ENCODE results near the gene SH3RF3.
"Not testable (repeated sequence)": the region's sequence is repeated elsewhere in the genome, so short reads cannot be mapped to it uniquely, and the experiment has no call there.

The SH3RF3 gene

GRCh38 chr2:109159096-109159495 is 30.1 kb downstream of the SH3RF3 start:
- no peak overlapping the region for H2AFZ ChIP-seq (ENCODE audit: low read depth)
- H3K27ac ChIP-seq, result no peak overlapping the region
- no peaks in the 10 kb centered on the region for H4K20me1 ChIP-seq (ENCODE audit: insufficient read depth)
- peaks cover 4% of the 10 kb centered on the region for H3K4me1 ChIP-seq (ENCODE audit: low read depth, poor library complexity, severe bottlenecking)
- H3K27me3 ChIP-seq (ENCODE audit: insufficient read depth, low read depth), result no peaks in the 10 kb centered on the region
- H3K4me3 ChIP-seq (IDR thresholded peaks at IDR 0.05; ENCODE audit: insufficient read depth, low read depth, low read length), result no peak overlapping the region
- no peaks in the 10 kb centered on the region for H3K79me2 ChIP-seq (ENCODE audit: insufficient read depth, low read depth)
- H3K9ac ChIP-seq, result no peak overlapping the region
- H3K4me2 ChIP-seq, result no peak overlapping the region
- TF ChIP-seq CTCF (conservative IDR thresholded peaks at IDR 0.05; ENCODE audit: low read depth, low read length), result no peak
- H3K36me3 ChIP-seq (ENCODE audit: insufficient read depth), result no peaks in the 10 kb centered on the region

DNA sequence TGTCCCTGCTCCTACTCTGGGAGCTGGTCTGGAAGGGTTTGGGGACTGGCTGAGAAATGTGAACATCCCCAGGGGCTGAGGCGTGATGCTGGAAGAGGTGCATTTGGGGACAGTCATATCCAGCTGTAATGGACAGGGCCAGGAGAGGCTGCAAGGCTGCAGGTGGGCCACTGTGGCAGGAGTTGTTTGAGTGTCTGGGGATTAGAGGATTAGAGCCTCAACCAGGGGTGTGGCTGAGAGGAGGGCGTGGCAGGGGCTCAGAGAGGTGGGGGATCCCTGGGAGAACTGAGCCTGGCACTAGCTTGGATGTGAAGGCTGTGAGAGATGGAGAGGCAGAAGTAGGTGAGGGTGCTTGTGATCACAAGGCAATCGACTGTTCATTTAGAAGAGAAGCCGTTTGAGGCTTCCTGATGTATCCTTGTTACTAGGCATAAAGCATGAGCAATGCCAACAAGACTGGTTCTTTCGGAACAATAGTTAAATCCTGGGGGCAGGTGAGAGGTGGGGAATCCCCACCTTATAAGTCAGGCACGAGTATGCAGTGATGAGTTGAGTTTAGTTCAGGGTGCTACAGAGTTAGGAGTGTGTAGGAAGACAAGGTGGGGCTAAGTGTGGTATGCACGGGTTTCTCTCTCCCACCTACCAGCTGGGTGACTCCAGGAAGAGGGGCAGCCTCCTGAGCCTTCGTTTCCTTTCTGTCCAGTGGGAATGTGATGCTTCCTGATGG is 31.9 kb downstream of the SH3RF3 start:
- Histone ChIP-seq H3K36me3 (ENCODE audit: insufficient read depth) (no peaks in the 10 kb centered on the region), H3K9ac (no peak overlapping the region), H3K79me2 (ENCODE audit: insufficient read depth, low read depth) (no peaks in the 10 kb centered on the region), H3K27me3 (ENCODE audit: insufficient read depth, low read depth) (no peaks in the 10 kb centered on the region), H3K4me1 (ENCODE audit: low read depth, poor library complexity, severe bottlenecking) (peaks cover 4% of the 10 kb centered on the region), H2AFZ (ENCODE audit: low read depth) (no peak overlapping the region), H4K20me1 (ENCODE audit: insufficient read depth) (no peaks in the 10 kb centered on the region), H3K4me3 (IDR thresholded peaks at IDR 0.05; ENCODE audit: insufficient read depth, low read depth, low read length) (no peak overlapping the region), H3K27ac (no peak overlapping the region), H3K4me2 (no peak overlapping the region)
- no peak for TF ChIP-seq CTCF (conservative IDR thresholded peaks at IDR 0.05; ENCODE audit: low read depth, low read length)

DNA sequence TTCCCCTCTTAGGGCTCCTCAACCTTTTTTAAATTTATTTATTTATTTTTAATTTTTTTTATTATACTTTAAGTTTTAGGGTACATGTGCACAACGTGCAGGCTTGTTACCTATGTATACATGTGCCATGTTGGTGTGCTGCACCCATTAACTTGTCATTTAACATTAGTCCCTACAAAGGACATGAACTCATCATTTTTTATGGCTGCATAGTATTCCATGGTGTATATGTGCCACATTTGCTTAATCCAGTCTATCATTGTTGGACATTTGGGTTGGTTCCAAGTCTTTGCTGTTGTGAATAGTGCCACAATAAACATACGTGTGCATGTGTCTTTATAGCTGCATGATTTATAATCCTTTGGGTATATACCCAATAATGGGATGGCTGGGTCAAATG is 33.4 kb downstream of the SH3RF3 start:
- not testable (repeated sequence) for H3K9ac ChIP-seq; H4K20me1 ChIP-seq (ENCODE audit: insufficient read depth); H3K4me1 ChIP-seq (ENCODE audit: low read depth, poor library complexity, severe bottlenecking); H3K79me2 ChIP-seq (ENCODE audit: insufficient read depth, low read depth); H2AFZ ChIP-seq (ENCODE audit: low read depth); H3K4me2 ChIP-seq; H3K4me3 ChIP-seq (IDR thresholded peaks at IDR 0.05; ENCODE audit: insufficient read depth, low read depth, low read length); H3K36me3 ChIP-seq (ENCODE audit: insufficient read depth); H3K27me3 ChIP-seq (ENCODE audit: insufficient read depth, low read depth); H3K27ac ChIP-seq

DNA sequence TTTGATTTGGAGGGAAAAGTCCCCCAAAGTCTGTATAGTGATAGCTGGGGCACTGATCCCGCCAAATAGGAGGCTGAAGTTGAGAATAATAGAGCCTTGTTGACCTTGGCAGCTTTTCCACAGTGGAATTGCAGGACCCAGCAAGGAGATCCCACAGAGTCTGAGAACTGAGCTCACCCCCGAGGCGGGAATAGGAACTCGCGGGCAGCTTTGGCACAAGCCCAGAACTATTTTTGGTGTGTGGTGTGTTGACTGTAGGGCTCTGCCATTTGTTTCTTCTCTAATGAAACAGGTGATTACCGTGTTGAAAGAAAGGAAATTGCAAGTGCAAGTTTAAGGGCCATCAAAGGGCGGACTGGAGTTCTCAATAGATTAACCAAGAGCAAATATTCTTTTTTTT is 34.0 kb downstream of the SH3RF3 start:
- Histone ChIP-seq H2AFZ (ENCODE audit: low read depth) (no peak overlapping the region), H3K27me3 (ENCODE audit: insufficient read depth, low read depth) (no peaks in the 10 kb centered on the region), H3K4me1 (ENCODE audit: low read depth, poor library complexity, severe bottlenecking) (peaks cover 4% of the 10 kb centered on the region), H3K36me3 (ENCODE audit: insufficient read depth) (no peaks in the 10 kb centered on the region), H3K79me2 (ENCODE audit: insufficient read depth, low read depth) (no peaks in the 10 kb centered on the region), H4K20me1 (ENCODE audit: insufficient read depth) (no peaks in the 10 kb centered on the region), H3K27ac (no peak overlapping the region), H3K9ac (no peak overlapping the region), H3K4me3 (IDR thresholded peaks at IDR 0.05; ENCODE audit: insufficient read depth, low read depth, low read length) (no peak overlapping the region), H3K4me2 (no peak overlapping the region)
- no peak for TF ChIP-seq CTCF (conservative IDR thresholded peaks at IDR 0.05; ENCODE audit: low read depth, low read length)

DNA sequence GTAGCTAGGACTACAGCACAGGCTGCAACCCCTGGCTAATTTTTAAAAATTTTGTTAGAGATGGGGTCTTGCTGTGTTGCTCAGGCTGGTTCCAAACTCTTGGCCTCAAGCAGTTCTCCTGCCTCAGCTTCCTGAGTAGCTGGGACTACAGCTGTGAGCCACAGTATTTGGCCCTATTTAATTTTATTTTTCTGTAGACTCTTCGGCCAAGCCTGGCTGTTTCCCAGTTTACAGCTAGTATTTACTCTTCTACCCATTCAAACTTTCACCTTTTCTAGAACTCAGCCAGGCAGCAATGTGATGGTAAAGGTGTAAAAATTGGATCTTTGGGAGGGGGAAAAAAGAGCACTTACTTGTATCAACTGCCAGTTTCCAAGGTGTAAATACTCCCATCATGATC is 35.3 kb downstream of the SH3RF3 start:
- Histone ChIP-seq H3K27ac (no peak overlapping the region), H2AFZ (ENCODE audit: low read depth) (no peak overlapping the region), H3K4me1 (ENCODE audit: low read depth, poor library complexity, severe bottlenecking) (peaks cover 4% of the 10 kb centered on the region), H4K20me1 (ENCODE audit: insufficient read depth) (no peaks in the 10 kb centered on the region), H3K4me2 (no peak overlapping the region), H3K27me3 (ENCODE audit: insufficient read depth, low read depth) (no peaks in the 10 kb centered on the region), H3K4me3 (IDR thresholded peaks at IDR 0.05; ENCODE audit: insufficient read depth, low read depth, low read length) (no peak overlapping the region), H3K36me3 (ENCODE audit: insufficient read depth) (no peaks in the 10 kb centered on the region), H3K79me2 (ENCODE audit: insufficient read depth, low read depth) (no peaks in the 10 kb centered on the region), H3K9ac (no peak overlapping the region)
- no peak for TF ChIP-seq CTCF (conservative IDR thresholded peaks at IDR 0.05; ENCODE audit: low read depth, low read length)

Measured in KMS-11 (cell line).